HG03045 (cell line): ENCODE results near the gene RAD51B.
A peak's percentile ranks its signal among the peaks of the same experiment; 100 is the strongest.

Experiments used
- ATAC-seq: cut with Tn5 transposase; IDR thresholded peaks from one replicate; pipeline ENCODE4 v1.9.1; 2021; ENCODE audit warnings: mild to moderate bottlenecking, moderate library complexity; ENCODE audit not compliant: unreplicated experiment

The RAD51B gene

DNA sequence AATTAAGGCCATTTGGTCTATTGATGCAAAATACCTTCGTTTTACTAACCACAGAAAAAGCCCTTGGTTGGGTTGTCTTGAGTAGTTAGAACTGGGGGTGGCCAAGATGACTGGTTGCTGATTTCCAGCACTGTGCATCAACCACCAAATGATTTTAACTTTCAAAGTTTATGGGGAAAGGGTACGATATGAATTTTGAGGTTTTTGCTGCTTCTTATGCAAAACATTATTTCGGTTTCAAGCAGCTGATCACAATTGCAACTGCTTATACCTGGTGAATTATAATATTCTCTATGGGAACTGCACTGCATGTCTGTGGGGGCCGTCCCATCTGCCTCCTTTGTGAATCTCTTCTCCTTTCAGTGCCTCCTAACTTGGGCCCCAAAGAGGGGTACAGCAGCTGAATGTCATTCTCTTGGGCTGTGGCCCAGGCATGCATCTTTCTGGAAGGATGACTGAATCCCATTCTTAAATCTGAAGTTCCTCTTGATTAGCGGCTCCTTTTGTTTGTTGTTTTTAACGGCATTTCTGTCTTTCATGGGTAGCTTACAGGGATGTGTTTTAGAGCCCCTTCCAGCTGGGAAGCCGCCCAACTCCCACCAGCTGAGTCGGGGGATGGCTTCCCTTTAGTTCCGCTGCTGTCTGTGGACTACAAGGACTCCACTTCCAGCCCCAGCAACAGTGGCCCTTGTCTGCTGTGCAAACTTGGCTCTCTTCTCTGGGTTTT, 493.5 kb downstream of the RAD51B start:
- ATAC-seq, result peak; percentile 90

DNA sequence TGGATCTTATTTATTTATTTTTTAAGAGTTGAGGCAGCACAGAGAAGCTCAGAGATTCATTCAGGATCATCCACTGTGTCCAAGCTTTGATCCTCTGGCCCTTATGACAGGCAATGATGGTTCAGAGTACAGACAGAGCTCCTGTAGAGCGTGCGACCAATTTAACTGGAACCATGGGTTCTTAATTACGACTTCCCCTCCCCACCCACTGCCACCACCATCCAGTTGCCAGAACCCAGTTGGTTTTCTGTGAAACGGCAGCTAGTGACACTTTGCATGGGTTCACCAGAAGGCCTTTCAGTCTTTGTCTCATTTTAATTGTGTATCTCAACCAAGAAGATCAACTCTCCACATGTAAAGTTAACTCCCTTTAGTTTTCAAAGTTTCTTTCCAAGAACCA, 495.1 kb downstream of the RAD51B start:
- no peak for ATAC-seq

DNA sequence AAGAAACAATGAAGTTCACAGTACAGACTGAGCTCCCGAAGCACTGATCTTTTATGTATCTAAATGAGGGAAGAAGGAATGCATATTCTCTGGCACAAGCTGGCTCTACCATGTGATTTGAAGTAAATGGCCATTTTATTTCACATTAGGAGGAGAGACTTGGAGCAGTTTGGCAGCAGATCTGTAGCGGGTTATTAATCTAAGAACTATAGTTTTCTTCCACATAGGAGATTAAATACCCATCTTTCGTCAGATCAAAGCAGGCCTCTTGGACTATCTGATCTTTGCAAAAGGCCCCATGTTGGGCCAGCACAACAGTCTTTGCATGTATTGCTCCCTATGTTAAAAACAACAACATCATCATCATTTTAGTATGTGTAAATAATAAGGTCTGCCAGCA, 495.5 kb downstream of the RAD51B start:
- ATAC-seq, result no peak

DNA sequence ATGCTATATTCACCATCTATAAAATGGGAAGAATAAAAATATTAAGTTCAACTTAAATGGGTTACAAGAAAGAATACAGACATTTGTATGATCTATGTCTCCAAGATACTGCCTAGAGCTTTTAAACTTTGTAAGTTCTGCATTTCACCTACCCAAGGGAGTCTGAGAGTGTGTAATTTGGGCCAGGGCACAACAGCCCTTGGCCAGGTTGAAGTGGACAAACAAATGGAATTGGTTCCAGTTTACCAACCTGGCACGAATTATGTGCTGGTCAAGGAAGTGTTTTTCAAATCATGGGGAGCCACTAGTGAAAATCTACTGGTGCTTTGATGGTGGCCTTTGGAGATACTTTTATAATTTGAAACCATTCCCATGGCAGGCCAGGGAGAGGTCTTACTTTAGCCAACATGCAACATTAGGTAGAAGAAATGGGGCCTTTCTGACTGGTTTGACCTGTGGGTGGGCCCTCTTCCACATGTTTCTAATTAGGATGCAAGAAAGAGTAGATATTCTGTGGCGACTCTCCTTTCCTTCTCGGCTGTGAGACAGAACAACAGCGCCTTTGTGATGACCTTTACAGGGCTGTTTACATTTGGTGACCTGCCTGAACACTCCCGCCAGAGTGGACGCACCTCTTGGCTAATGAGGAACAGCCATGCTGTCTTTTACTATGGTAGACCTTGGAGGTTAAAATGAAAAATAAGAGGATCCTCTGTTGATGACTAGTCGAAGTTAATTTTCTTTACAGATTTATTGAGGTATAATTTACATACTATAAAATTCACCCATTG, 496.7 kb downstream of the RAD51B start:
- ATAC-seq, result no peak

DNA sequence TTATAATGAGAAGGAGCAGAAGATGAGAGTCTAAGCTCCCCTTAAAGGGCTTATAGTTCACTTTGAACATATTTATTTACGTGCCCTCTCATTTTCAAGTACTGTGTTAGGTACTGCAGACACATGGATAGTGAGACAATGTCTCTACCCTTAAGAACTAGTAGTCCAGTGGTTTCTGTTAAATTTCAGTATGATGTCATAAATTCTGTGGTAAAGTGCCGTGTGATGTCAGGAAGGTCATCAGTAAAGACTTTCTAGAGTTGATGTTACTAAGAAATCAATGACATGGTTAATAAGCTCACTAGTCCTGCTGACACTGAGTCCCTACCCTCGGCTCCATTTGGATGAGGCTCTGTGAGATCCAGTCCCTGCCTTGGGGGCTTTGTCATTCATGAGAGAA, 497.7 kb downstream of the RAD51B start:
- ATAC-seq, result no peak

DNA sequence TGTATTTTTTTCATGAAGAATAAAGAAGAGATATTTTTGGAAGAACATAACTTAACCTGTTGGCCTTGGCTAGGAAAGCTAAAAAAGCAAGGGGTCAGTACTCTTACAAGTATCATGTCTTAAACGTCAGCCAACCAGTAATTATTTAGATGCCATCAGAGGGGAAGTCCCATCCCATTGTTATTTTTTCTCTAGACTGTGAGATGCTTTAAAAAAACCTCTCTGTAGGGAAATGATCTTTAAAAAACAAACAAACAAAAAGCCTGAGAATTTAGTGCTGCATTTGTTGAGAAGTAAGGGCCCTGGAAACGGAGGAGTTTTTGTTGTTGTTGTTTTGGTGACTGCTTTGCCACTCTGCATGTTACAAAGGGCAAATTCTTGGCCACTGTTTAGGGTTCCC, 499.2 kb downstream of the RAD51B start:
- no peak for ATAC-seq

DNA sequence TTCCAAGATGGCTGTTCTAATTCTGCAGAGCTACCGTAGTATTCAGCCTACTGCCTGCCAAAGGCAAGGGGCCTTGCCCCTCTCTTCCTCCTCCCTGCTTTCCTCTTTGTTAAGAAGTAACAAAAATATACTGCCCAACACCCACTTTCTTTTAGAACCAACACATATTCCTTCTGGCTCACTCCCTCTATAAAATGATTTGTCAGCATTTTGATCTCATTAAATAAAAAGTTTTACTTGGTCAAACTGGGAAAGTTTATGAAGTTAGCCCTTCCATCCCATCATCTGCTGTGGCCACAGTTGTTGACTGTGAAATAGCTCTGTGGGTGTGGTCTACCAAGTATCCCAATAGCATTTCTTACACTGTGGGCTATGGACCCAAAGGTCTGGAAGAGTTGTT, 500.9 kb downstream of the RAD51B start:
- no peak for ATAC-seq

DNA sequence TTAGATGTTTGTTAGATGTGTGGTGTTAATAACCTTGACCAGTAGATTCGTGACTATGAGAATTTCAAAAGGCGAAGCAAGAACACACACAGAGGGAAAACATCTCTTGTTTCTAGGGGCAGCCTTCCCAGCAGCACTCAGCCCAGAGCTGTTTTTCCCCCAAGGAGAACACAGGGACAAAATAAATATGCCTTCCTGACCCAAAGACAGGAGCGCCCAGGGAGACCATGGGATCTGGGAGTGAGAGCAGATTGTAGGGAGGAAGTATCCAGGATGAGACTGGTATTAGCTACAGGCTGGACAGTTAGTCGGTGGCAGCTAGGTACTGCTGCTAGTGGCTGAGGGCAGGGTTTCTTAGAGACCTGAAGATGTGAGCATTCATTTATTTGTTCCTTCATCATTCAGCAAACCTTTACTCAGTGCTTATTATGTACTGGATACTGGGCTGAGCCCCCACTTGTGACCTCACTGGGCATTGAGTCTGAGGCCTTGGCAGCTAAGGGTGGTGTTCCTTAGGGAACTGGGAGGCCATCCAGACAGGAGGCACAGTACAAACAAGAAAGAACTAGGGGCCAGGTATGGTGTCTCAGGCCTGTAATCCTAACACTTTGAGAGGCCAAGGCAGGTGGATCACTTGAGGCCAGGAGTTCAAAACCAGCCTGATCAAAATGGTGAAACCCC, 503.5 kb downstream of the RAD51B start:
- ATAC-seq, result no peak

DNA sequence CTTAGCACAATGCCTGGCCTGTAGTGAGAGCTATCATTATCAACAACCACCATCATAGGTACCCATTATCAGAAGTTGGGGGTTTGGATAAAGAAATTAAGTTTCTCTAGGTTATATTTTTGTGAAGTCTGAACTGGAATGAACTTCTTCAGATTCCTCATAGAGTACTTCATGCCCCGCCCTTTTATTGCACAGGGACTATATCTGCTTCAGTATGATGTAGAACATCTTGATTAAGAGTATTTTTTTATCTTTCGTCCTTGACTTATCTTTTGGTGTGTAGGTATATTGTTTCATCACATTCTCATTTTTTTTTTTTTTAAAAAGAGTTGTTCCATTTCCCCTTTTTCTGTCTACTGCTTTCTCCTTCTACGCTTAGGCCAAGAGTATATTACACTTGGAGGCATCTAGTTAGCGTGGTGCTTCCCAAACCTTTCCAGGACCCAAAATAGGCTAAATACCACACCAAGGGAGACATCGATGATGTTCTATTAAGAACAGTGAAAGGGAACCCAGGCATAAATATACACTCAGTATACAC, 505.8 kb downstream of the RAD51B start:
- ATAC-seq, result no peak

DNA sequence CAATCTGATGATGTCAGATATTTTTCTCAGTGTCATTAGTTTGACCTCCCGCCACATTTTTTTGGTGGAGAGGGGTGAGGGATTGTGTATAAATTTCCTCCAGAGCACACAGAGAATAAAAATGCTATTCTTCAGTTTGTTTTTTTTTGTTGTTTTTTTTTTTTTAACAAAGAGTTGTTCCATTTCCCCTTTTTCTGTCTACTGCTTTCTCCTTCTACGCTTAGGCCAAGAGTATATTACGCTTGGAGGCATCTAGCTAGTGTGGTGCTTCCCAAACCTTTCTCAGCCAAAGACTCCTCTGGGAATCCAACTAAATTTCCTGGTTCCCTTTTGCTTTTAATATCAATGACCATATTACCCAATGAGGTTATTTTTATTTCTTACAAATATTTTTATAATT, 507.7 kb downstream of the RAD51B start:
- no peak for ATAC-seq

DNA sequence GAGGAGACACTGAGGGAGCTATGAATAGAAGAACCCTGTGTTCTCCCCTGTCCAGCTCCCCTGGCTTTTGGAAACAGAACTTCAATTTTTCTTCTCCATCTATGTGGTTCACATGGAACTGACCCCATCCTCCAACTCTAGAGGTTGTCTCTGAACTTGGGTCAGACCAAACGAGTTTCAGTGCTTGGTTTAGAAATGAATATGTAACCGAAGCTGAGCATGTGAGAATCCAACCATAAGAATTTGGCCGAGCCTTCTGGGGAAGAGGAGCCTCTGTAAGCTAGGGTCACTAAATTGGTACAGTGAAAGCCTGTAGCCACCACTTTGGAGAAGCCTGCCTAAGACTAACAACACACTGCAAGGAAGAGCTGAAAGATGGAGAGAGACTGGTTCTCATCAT, 508.9 kb downstream of the RAD51B start:
- peak; percentile 62 for ATAC-seq

DNA sequence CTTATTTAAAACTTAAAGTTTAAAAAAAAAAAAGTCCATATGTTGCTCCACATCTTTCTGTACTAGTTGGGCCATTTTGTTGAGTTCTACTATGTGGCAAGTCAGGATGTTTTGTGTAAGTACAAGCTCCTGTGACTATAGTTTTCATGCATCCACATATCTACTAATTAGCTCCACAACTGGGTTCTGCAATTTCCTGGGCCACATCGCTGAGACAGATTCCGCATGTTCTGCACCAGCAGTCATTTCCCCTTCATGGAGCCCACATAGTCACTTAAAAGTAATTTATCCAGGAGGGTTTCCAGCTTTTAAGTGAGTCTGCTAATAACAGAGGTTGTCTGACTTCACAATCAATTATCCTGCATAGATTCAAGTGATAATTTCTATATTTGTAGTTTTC, 511.8 kb downstream of the RAD51B start:
- no peak for ATAC-seq

DNA sequence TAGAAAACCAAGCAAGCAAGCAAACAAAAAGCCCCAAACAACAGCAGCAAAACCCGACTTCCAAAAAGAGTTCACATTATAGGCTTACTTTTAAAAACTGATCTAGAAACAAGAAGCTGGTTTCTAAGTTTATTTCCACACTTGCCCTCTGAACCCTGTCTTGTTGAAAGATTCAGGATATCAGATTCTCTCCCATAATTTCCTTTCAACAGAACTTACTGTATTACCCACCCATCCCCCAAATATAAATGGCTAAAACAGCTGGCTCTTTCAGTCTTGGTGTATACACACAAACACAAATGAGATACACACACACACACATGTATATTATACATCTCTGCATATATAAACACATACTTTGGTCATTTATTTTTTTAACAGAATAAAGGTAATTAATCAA, 512.4 kb downstream of the RAD51B start:
- ATAC-seq, result no peak

DNA sequence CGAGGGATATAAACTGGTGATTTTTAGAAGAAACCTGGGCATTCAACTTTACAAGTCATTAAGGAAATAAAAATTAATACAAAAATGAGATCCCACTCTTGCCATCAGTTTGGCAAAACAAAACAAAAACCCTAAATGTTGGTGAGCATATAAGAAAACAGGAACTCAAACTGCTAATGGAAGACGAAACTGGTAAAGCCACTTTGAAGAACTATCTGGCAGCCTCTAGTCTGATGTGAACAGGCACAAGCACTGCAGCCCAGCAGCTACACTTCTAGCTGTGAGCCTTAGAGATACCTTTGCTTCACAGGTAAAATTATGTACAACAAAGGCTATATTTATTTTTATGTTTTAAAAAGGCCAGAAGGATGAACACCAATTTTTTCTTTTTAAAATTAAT, 513.7 kb downstream of the RAD51B start:
- ATAC-seq, result no peak

DNA sequence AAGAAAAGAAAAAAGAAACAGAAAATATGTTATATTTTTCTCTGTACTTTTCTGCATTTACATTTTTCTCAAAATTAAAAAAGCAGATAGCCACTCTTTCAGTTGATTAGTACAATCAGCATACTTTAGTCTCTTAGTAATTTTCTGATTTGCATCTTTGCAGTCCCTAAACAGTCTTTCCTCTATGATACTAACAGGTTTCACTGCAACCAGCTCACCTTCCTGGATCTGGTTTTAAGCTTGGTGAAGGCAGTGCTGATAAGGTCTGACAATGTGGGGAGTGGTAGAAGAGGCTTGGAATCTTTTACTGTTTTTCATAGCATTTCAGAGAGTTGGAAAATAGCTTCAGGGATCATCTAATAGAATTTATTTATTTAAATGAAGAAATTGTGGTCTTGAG, 515.7 kb downstream of the RAD51B start:
- no peak for ATAC-seq

DNA sequence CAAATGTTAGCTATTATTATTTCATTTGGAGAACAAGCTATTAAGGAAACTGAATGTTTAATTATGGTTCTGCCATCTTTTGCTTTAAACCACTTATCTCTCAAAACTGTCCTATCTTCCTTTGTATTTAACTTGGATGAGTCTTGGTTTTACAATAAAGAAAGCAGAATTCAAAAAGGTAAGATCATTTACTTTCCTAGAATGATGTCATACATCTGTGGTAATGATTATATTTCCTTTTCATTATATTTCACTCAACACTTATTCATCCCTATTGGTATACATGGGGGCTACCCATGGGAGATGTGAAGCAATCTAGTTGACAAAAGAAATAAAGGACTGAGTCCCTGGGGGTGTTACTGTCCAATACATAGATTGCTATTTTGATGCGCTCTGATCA, 516.6 kb downstream of the RAD51B start:
- ATAC-seq, result no peak

DNA sequence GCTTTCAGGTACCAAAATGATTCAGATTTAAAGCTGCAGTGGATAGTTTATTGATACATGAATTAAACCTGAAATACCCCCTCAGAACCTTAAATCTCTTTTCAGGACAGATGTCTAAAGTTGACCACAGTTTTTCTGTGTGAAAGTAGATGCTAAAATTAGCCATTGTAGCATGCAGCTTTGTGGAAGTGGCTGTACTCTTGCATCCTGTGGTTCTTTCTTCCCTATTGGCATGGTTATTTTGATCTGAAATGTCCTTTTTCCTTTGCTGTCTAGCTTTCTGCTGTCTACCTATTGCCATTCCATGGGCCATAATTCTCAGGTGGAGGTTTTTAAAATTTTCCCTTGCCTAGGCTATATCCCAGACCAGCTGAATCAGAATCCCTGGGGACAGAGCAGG, 517.7 kb downstream of the RAD51B start:
- ATAC-seq, result no peak

DNA sequence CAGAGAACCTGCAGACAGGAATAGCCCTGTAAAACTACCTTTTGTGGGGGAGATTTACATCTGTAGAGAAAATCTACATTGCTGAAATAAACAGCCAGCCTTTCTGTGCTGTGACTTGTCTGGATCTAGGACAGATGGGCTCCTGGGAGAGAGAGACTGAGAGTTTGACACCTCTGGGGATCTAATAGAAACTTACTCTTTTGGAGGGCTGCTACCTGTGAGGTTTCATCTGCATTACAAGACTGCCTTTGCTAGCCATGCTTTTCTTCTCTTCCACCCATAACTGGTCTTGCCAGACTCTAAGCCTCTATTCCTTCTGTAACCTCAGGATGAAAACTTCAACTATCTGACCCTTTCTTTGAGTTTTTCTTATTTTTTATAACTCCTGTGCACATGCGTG, 520.7 kb downstream of the RAD51B start:
- ATAC-seq, result no peak

DNA sequence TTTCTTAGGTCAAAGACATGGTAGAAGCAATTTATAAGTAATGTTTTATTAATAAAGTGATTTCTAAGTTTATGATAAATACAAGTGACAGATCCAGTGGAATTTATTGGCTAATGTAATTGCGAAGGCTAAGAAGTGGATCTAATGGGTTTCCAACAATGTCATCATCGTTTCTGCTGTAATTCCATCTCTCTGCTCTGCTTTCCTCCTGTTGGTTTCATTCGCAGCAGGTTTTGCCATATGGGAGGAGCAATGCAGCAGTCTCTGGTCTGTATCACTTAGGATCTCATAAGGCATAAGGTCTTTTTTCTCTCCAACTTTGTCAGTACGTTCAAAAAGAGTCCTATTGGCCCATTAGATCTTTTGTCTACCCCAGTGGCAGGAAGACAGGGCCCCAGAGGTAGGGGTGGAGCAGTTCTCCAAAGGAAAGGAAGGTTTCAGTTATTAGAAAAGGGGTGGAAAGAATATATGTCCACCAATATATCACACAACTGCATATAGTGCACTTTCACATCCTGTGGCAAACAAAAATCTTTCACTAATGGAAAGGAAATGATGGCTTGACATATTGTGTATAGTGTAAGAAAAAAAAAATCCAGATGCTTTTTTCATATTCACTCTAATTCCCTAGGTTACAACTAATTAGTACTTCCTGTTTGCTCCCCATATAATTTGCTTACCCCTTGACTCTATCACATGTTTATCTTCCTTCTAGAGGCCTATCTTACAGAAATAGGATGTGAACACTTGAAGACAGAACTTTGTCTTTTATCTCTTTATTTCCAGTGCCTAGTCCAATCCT, 522.0 kb downstream of the RAD51B start:
- no peak for ATAC-seq

DNA sequence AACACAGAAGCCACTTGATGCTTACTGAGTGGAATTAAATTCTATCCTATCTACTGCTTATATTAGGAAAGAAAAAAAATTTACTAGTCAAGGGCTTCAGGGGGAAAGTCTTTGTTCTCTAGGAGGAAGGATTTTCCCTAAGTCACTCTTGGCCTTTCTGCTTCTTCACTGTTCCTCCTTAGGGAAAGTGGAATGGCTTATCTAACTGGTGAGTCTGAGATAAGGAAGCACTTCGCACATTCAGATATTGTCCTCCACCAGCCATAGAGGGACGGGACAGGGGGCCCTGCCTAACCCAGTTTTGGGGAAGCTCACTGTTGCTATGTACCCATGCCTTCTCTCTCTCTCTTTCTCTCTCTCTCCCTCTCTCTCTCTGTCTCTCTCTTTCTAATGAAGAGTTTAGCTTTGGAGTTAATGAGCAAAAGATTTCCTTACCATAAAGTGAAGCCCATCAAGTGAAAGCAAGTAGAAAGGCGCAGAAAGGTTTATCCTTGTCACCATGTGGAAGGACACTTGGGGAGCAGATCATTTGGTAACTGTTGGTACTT, 522.7 kb downstream of the RAD51B start:
- ATAC-seq, result no peak
